NCI-H748 (cell line): Measurements from ENCODE around the gene IFI44L.

ENCODE experiments used
- DNase-seq: peaks from one replicate; lab custom pipeline; 2025; ENCODE audit not compliant: unreplicated experiment; lab: John Stamatoyannopoulos, UW

IFI44L gene

GRCh38 chr1:78687315-78687714 is 67.1 kb downstream of the IFI44L start:
- no peak for DNase-seq

GRCh38 chr1:78687914-78688313 is 67.7 kb downstream of the IFI44L start:
- DNase-seq, result no peak

GRCh38 chr1:78688697-78689096 is 68.4 kb downstream of the IFI44L start:
- DNase-seq, result peak; percentile 3

DNA sequence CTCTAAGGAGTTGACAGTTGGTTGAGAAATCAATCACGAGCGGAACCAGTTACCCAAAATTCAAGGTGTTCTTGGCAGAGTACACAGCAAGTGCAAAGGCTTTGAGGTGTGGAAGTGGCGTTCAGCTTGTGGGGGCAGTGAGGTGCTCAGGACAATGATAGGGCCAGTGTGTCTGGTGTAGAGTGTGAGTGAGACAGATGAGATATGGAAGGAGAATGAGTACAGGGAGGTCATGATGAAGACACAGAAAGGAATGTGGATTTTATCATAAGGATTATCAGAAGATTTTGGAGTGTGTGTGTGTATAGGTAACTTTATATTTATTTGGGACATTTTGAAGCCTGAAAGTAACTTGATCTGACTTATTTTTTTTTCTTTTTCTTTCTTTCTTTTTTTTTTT is 70.3 kb downstream of the IFI44L start:
- no peak for DNase-seq

- DNase-seq, result peak; percentile 22
Observed at GRCh38 chr1:78691995-78692747, 71.9 kb downstream of the IFI44L start.
